Measurements from ENCODE around the gene NPNT.

Gene NPNT

GRCh38 chr4:105912633-105913032 is 17.4 kb downstream of the NPNT start:
- no peak for TF ChIP-seq SIN3A (IDR thresholded peaks at IDR 0.05; ENCODE audit: borderline replicate concordance, insufficient read depth, low read length)
- TF ChIP-seq FOXP2 (optimal IDR thresholded peaks at IDR 0.05; ENCODE audit: borderline replicate concordance, extremely low read depth, extremely low read length, insufficient read depth): no peak
- TF ChIP-seq TAF1 (IDR thresholded peaks at IDR 0.05; ENCODE audit: borderline replicate concordance, insufficient read depth, low read length): no peak
- no peak for TF ChIP-seq REST (IDR thresholded peaks at IDR 0.05; ENCODE audit: insufficient read depth in 1 of 2, low read depth in 2 of 2, low read length in 2 of 2)

GRCh38 chr4:105917171-105917685 is 22.0 kb downstream of the NPNT start:
- TF ChIP-seq FOXP2 (optimal IDR thresholded peaks at IDR 0.05; ENCODE audit: borderline replicate concordance, extremely low read depth, extremely low read length, insufficient read depth) (no peak), TAF1 (IDR thresholded peaks at IDR 0.05; ENCODE audit: borderline replicate concordance, insufficient read depth, low read length) (no peak), REST (IDR thresholded peaks at IDR 0.05; ENCODE audit: insufficient read depth in 1 of 2, low read depth in 2 of 2, low read length in 2 of 2) (no peak), POLR2AphosphoS5 (IDR thresholded peaks at IDR 0.05; ENCODE audit: low read depth, low read length) (no peak), SIN3A (IDR thresholded peaks at IDR 0.05; ENCODE audit: borderline replicate concordance, insufficient read depth, low read length) (no peak)

- TF ChIP-seq FOXP2 (optimal IDR thresholded peaks at IDR 0.05; ENCODE audit: borderline replicate concordance, extremely low read depth, extremely low read length, insufficient read depth): no peak
- TF ChIP-seq SIN3A (IDR thresholded peaks at IDR 0.05; ENCODE audit: borderline replicate concordance, insufficient read depth, low read length): no peak
- no peak for TF ChIP-seq POLR2AphosphoS5 (IDR thresholded peaks at IDR 0.05; ENCODE audit: low read depth, low read length)
- no peak for TF ChIP-seq REST (IDR thresholded peaks at IDR 0.05; ENCODE audit: insufficient read depth in 1 of 2, low read depth in 2 of 2, low read length in 2 of 2)
- no peak for TF ChIP-seq TAF1 (IDR thresholded peaks at IDR 0.05; ENCODE audit: borderline replicate concordance, insufficient read depth, low read length)
These were observed 26.0 kb downstream of the NPNT start for GRCh38 chr4:105921301-105921700.

GRCh38 chr4:105923497-105924238 is 28.4 kb downstream of the NPNT start:
- no peak for TF ChIP-seq REST (IDR thresholded peaks at IDR 0.05; ENCODE audit: insufficient read depth in 1 of 2, low read depth in 2 of 2, low read length in 2 of 2)
- no peak for TF ChIP-seq POLR2AphosphoS5 (IDR thresholded peaks at IDR 0.05; ENCODE audit: low read depth, low read length)
- TF ChIP-seq FOXP2 (optimal IDR thresholded peaks at IDR 0.05; ENCODE audit: borderline replicate concordance, extremely low read depth, extremely low read length, insufficient read depth): no peak
- no peak for TF ChIP-seq SIN3A (IDR thresholded peaks at IDR 0.05; ENCODE audit: borderline replicate concordance, insufficient read depth, low read length)
- no peak for TF ChIP-seq TAF1 (IDR thresholded peaks at IDR 0.05; ENCODE audit: borderline replicate concordance, insufficient read depth, low read length)
